ENCODE results near the gene PAN2.

PAN2 gene

DNA sequence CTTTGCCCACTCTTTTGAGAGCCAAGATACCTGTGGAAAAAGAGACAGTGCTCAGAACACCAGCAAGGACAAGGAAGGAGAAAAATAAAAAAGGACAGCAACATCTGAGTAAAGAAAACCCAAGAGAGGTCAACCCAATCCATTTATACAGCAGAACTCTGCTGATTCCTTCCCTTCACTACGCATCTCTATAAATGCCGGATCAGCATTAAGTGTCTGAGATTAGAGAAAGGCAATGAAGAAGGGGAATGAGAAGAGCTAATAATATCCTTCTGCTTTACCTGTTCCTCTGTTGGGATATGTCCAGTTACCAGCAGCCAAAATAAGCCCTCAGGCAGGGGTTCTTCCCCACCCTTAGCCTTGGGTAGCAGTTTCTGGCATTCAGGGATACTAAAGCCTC, 51.2 kb downstream of the PAN2 start:
- TF ChIP-seq, protein P1, sequence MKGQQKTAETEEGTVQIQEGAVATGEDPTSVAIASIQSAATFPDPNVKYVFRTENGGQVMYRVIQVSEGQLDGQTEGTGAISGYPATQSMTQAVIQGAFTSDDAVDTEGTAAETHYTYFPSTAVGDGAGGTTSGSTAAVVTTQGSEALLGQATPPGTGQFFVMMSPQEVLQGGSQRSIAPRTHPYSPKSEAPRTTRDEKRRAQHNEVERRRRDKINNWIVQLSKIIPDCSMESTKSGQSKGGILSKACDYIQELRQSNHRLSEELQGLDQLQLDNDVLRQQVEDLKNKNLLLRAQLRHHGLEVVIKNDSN (IDR thresholded peaks at IDR 0.05) = no peak
- TF ChIP-seq CREB1 (IDR thresholded peaks at IDR 0.05; ENCODE audit: low read depth) (no peak), RAD21 (IDR thresholded peaks at IDR 0.05; ENCODE audit: low read depth) (no peak), FOXM1 (IDR thresholded peaks at IDR 0.05; ENCODE audit: borderline replicate concordance, low read depth) (no peak)

DNA sequence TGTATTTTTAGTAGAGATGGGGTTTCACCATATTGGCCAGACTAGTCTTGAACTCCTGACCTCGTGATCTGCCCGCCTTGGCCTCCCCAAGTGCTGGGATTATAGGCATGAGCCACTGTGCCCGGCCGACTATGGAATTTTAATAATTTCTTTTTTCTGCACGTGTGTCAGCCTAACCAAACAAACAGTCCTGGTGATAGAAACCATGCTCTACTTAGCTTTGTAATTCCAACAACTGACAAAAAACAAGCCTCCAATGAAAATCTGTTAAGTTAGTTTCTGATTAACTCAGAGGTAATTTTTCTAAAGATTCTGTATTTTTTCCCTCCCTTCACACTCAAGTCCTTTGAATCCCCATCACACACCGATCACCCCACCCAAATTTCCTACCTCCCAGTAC, 51.8 kb downstream of the PAN2 start:
- TF ChIP-seq ZBTB7A (IDR thresholded peaks at IDR 0.05; ENCODE audit: low read depth) = no peak
- TF ChIP-seq TCF12 (IDR thresholded peaks at IDR 0.05; ENCODE audit: low read depth) = no peak
- TF ChIP-seq, protein P2, sequence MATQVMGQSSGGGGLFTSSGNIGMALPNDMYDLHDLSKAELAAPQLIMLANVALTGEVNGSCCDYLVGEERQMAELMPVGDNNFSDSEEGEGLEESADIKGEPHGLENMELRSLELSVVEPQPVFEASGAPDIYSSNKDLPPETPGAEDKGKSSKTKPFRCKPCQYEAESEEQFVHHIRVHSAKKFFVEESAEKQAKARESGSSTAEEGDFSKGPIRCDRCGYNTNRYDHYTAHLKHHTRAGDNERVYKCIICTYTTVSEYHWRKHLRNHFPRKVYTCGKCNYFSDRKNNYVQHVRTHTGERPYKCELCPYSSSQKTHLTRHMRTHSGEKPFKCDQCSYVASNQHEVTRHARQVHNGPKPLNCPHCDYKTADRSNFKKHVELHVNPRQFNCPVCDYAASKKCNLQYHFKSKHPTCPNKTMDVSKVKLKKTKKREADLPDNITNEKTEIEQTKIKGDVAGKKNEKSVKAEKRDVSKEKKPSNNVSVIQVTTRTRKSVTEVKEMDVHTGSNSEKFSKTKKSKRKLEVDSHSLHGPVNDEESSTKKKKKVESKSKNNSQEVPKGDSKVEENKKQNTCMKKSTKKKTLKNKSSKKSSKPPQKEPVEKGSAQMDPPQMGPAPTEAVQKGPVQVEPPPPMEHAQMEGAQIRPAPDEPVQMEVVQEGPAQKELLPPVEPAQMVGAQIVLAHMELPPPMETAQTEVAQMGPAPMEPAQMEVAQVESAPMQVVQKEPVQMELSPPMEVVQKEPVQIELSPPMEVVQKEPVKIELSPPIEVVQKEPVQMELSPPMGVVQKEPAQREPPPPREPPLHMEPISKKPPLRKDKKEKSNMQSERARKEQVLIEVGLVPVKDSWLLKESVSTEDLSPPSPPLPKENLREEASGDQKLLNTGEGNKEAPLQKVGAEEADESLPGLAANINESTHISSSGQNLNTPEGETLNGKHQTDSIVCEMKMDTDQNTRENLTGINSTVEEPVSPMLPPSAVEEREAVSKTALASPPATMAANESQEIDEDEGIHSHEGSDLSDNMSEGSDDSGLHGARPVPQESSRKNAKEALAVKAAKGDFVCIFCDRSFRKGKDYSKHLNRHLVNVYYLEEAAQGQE (IDR thresholded peaks at IDR 0.05; ENCODE audit: low read depth) = no peak
- TF ChIP-seq RAD21 (IDR thresholded peaks at IDR 0.05; ENCODE audit: low read depth) = no peak
- TF ChIP-seq FOXM1 (IDR thresholded peaks at IDR 0.05; ENCODE audit: borderline replicate concordance, low read depth) = no peak
- TF ChIP-seq, protein P1 (IDR thresholded peaks at IDR 0.05) = no peak
- TF ChIP-seq, protein P3, sequence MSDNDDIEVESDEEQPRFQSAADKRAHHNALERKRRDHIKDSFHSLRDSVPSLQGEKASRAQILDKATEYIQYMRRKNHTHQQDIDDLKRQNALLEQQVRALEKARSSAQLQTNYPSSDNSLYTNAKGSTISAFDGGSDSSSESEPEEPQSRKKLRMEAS (IDR thresholded peaks at IDR 0.05) = no peak
- no peak for TF ChIP-seq EGR1 (IDR thresholded peaks at IDR 0.05)
- no peak for TF ChIP-seq NFIC (IDR thresholded peaks at IDR 0.05)
- no peak for TF ChIP-seq CEBPB (IDR thresholded peaks at IDR 0.05)
- TF ChIP-seq EP300 (IDR thresholded peaks at IDR 0.05; ENCODE audit: borderline replicate concordance) = no peak
- no peak for TF ChIP-seq TEAD4 (IDR thresholded peaks at IDR 0.05)
- no peak for TF ChIP-seq YY1 (IDR thresholded peaks at IDR 0.05; ENCODE audit: low read depth)

DNA sequence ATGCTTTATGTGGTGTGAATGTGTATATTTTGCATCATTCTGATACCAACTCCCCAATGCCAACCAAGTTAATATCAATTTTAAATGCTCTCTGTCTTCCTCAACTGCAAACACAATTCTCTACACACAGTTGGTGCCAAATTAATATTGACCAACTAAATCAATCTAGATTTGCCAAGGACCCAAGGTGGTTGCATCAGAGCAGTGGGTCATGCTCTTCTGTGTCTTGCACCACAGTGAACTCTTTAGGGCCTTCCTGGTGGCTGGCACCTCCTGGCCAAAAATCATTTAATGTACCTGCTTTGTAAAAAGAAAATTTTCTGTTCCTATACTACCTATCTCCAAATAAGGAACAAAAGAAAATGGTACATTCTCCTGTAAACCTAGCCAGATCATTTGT, 53.0 kb downstream of the PAN2 start:
- TF ChIP-seq, protein P1 (IDR thresholded peaks at IDR 0.05) = no peak
- TF ChIP-seq YY1 (IDR thresholded peaks at IDR 0.05; ENCODE audit: low read depth) (no peak), RAD21 (IDR thresholded peaks at IDR 0.05; ENCODE audit: low read depth) (no peak), FOXM1 (IDR thresholded peaks at IDR 0.05; ENCODE audit: borderline replicate concordance, low read depth) (no peak), TEAD4 (IDR thresholded peaks at IDR 0.05) (no peak), EP300 (IDR thresholded peaks at IDR 0.05; ENCODE audit: borderline replicate concordance) (no peak), CREB1 (IDR thresholded peaks at IDR 0.05; ENCODE audit: low read depth) (no peak), NFIC (IDR thresholded peaks at IDR 0.05) (no peak), CEBPB (IDR thresholded peaks at IDR 0.05) (no peak), ZBTB7A (IDR thresholded peaks at IDR 0.05; ENCODE audit: low read depth) (no peak), TAF1 (IDR thresholded peaks at IDR 0.05; ENCODE audit: low read depth) (no peak), TCF12 (IDR thresholded peaks at IDR 0.05; ENCODE audit: low read depth) (no peak), EGR1 (IDR thresholded peaks at IDR 0.05) (no peak)
- TF ChIP-seq, protein P2 (IDR thresholded peaks at IDR 0.05; ENCODE audit: low read depth) = no peak
- TF ChIP-seq, protein P3 (IDR thresholded peaks at IDR 0.05) = no peak

DNA sequence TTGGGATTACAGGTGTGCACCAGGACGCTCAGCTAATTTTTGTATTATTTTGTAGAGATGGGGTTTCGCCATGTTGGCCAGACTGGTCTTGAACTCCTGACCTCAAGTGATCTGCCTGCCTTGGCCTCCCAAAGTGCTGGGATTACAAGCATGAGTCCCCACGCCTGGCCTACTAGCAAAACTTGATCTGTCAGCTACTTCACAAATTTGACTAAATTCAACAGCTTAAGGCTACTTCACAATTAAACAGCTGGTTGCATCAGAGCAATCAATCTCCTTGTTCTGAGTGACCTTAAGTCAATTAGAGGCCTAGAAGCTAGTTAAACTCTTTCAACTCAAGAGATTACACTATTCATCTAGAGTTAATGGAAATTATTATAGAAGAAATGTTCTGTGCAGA, 54.9 kb downstream of the PAN2 start:
- TF ChIP-seq CREB1 (IDR thresholded peaks at IDR 0.05; ENCODE audit: low read depth) (no peak), TCF12 (IDR thresholded peaks at IDR 0.05; ENCODE audit: low read depth) (no peak), FOXM1 (IDR thresholded peaks at IDR 0.05; ENCODE audit: borderline replicate concordance, low read depth) (no peak), ZBTB7A (IDR thresholded peaks at IDR 0.05; ENCODE audit: low read depth) (no peak), TEAD4 (IDR thresholded peaks at IDR 0.05) (no peak), RAD21 (IDR thresholded peaks at IDR 0.05; ENCODE audit: low read depth) (no peak), YY1 (IDR thresholded peaks at IDR 0.05; ENCODE audit: low read depth) (no peak), EGR1 (IDR thresholded peaks at IDR 0.05) (no peak), CEBPB (IDR thresholded peaks at IDR 0.05) (no peak), NFIC (IDR thresholded peaks at IDR 0.05) (no peak), TAF1 (IDR thresholded peaks at IDR 0.05; ENCODE audit: low read depth) (no peak), EP300 (IDR thresholded peaks at IDR 0.05; ENCODE audit: borderline replicate concordance) (no peak)
- TF ChIP-seq, protein P3 (IDR thresholded peaks at IDR 0.05) = no peak
- TF ChIP-seq, protein P1 (IDR thresholded peaks at IDR 0.05) = no peak
- TF ChIP-seq, protein P2 (IDR thresholded peaks at IDR 0.05; ENCODE audit: low read depth) = no peak

Measured in Ishikawa (cell line).